ENCODE results near the gene TSHZ1.

DNA sequence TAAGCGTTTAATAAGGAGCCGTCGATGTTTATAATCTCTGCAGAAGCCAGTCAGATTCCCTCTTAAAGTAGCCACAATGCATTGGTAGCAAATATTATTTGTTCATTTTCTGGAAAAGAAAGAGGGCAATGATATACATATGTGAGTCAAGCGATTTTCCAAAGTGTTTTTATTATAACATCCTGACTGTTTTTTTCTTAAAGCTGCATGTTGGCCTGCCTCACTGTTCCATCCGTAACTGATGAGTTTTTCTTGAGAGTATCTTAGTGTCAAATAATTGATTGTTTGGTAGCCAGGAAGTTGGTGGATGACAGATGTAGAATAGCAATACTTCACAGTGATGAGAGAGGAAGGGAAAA lies 3.7 kb downstream of the TSHZ1 start:
- TF ChIP-seq POLR2A (IDR thresholded peaks at IDR 0.05; ENCODE audit: control extremely low read depth in 1 of 2, low read depth in 2 of 2, low read length in 2 of 2) (no peak), RFX5 (IDR thresholded peaks at IDR 0.05; ENCODE audit: borderline replicate concordance, low read depth, low read length) (no peak), GABPA (IDR thresholded peaks at IDR 0.05; ENCODE audit: borderline replicate concordance, insufficient read depth, low read length) (no peak), SRF (IDR thresholded peaks at IDR 0.05; ENCODE audit: low read depth, low read length) (no peak), SP1 (IDR thresholded peaks at IDR 0.05; ENCODE audit: low read depth, low read length) (no peak), SIN3A (conservative IDR thresholded peaks at IDR 0.05 in 1 of 2, IDR thresholded peaks at IDR 0.05 in 1 of 2; ENCODE audit: low read depth in 1 of 2, low read length in 2 of 2) (no peak), JUND (IDR thresholded peaks at IDR 0.05; ENCODE audit: low read length) (no peak)
- TF ChIP-seq, protein P1, sequence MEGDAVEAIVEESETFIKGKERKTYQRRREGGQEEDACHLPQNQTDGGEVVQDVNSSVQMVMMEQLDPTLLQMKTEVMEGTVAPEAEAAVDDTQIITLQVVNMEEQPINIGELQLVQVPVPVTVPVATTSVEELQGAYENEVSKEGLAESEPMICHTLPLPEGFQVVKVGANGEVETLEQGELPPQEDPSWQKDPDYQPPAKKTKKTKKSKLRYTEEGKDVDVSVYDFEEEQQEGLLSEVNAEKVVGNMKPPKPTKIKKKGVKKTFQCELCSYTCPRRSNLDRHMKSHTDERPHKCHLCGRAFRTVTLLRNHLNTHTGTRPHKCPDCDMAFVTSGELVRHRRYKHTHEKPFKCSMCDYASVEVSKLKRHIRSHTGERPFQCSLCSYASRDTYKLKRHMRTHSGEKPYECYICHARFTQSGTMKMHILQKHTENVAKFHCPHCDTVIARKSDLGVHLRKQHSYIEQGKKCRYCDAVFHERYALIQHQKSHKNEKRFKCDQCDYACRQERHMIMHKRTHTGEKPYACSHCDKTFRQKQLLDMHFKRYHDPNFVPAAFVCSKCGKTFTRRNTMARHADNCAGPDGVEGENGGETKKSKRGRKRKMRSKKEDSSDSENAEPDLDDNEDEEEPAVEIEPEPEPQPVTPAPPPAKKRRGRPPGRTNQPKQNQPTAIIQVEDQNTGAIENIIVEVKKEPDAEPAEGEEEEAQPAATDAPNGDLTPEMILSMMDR (IDR thresholded peaks at IDR 0.05; ENCODE audit: control extremely low read depth in 1 of 3, insufficient read depth in 1 of 3, low read depth in 1 of 3, low read length in 3 of 3) = no peak
- TF ChIP-seq, protein P2, sequence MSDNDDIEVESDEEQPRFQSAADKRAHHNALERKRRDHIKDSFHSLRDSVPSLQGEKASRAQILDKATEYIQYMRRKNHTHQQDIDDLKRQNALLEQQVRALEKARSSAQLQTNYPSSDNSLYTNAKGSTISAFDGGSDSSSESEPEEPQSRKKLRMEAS (IDR thresholded peaks at IDR 0.05) = no peak
